ENCODE measurements around the gene CYB5A.

The CYB5A gene

DNA sequence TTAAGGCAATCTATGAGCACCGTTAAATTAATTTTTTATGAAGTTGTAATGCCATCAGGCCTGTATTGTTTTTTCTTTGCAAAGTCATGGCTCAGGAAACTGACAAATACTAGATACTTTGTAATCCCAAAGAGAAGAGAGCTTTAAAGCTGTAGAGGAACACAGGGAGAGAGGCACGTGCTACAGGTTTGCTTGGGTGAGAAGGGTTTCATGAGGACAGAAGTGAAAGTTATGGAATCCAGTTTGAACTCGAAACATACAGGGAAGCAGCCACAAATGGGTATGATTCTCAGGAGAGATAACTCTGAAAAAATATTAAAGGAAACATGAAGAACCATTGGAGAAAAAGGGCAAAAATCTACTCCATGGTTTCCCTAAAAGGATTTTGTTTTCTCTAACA is 49.8 kb downstream of the CYB5A start:
- DNase-seq (ENCODE audit: low read depth) = no peak
- H3K4me3 ChIP-seq (replicated peaks; ENCODE audit: low read depth, low read length) = no peak overlapping the region
- TF ChIP-seq, protein P1, sequence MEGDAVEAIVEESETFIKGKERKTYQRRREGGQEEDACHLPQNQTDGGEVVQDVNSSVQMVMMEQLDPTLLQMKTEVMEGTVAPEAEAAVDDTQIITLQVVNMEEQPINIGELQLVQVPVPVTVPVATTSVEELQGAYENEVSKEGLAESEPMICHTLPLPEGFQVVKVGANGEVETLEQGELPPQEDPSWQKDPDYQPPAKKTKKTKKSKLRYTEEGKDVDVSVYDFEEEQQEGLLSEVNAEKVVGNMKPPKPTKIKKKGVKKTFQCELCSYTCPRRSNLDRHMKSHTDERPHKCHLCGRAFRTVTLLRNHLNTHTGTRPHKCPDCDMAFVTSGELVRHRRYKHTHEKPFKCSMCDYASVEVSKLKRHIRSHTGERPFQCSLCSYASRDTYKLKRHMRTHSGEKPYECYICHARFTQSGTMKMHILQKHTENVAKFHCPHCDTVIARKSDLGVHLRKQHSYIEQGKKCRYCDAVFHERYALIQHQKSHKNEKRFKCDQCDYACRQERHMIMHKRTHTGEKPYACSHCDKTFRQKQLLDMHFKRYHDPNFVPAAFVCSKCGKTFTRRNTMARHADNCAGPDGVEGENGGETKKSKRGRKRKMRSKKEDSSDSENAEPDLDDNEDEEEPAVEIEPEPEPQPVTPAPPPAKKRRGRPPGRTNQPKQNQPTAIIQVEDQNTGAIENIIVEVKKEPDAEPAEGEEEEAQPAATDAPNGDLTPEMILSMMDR (IDR thresholded peaks at IDR 0.05; ENCODE audit: low read length, missing control alignments) = no peak

DNA sequence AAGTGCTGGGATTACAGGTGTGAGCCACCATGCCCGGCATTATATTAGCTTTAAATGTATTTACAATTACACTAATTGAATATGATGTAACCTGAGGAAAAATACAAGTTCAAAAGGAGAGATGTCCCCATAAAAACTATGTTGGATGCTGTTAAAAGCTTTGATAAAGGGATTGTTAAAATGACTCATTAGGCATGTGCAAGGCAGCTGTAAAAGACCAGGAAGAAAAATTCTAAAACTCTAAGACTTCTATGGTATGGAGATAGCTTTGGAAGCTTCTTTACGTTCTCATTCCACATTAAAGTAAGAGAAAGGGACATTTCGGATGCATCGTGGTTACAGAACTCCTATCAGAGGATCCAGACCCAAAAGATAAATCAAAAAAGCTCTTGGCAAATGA is 50.3 kb downstream of the CYB5A start:
- no peak overlapping the region for H3K4me3 ChIP-seq (replicated peaks; ENCODE audit: low read depth, low read length)
- TF ChIP-seq, protein P1 (IDR thresholded peaks at IDR 0.05; ENCODE audit: low read length, missing control alignments) = no peak
- no peak for DNase-seq (ENCODE audit: low read depth)

DNA sequence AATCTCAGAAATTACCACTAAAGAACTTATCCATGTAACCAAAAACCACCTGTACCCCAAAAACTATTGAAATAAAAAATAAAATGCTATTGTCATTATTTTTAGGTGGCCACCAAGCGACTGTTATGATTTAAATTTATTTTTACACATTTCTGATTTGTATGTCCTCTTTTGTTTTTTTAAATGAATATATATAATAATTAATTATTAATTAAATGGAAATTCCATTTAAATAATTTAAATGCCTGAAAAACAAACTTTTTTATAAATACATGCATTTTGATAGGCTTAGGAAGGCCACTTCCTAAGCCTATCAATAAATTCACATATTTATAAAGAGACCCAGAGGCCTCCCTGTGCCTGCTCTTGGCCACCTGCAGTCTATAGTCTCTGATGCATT is 52.2 kb downstream of the CYB5A start:
- H3K4me3 ChIP-seq (replicated peaks; ENCODE audit: low read depth, low read length) = no peak overlapping the region
- no peak for DNase-seq (ENCODE audit: low read depth)
- TF ChIP-seq, protein P1 (IDR thresholded peaks at IDR 0.05; ENCODE audit: low read length, missing control alignments) = no peak

DNA sequence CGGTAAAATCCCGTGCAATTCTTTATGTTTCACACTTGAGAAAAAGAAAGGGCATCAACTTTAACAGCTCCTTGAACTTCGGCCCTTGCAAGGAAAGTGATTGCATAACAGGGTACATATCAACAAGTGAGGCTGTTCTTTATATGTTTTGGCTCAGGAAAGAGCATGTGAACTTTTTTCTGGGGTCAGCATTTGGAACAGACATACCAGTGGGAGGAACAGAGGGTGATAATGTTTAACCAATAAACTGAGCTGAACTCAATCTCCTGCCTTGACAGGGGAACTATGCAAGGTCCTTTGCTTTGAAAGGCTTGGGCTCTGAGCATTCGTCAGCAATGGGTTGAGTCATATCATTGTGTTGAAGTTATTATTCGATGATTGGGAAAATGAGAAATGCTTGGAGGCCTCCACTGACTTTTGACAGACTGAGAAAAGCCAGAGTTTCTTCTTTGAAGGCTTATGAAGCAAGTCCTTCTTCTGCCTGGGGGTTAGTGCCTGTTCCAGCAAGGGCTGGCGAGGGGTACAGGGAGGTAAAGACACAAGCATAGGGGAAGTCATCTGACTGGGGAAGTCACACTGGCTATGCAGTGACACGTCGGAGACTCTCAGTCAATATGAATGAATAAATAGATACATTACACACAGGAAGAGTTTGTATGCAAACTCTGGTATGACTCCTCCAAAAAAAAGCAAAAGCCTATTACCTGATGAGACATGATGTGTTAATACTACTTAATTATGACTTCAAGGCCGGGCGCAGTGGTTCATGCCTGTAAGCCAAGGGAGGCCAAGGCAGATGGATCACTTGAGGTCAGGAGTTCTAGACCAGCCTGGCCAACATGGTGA is 57.2 kb downstream of the CYB5A start:
- H3K4me3 ChIP-seq (replicated peaks; ENCODE audit: low read depth, low read length) = no peak overlapping the region
- TF ChIP-seq, protein P1 (IDR thresholded peaks at IDR 0.05; ENCODE audit: low read length, missing control alignments) = no peak
- peak; percentile 98 for DNase-seq (ENCODE audit: low read depth)

DNA sequence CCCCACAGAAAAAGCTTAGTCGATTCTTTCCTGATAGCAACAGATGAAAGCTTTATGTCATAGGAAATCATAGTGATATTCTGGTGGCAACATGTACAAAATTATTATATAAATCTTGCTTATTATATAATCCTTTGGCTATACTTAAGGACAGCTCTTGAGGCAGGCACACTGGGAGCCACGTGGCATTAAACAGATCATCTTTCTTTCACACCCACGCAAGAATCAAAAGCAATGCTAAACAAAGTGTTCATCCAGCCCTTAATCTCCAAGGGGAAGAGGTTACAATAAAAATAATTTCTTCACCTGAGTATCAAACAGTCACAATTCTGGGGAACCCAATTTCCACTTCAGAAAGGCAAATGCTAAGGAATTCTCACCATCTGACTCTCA is 57.8 kb downstream of the CYB5A start:
- no peak overlapping the region for H3K4me3 ChIP-seq (replicated peaks; ENCODE audit: low read depth, low read length)
- DNase-seq (ENCODE audit: low read depth) = no peak
- TF ChIP-seq, protein P1 (IDR thresholded peaks at IDR 0.05; ENCODE audit: low read length, missing control alignments) = no peak

DNA sequence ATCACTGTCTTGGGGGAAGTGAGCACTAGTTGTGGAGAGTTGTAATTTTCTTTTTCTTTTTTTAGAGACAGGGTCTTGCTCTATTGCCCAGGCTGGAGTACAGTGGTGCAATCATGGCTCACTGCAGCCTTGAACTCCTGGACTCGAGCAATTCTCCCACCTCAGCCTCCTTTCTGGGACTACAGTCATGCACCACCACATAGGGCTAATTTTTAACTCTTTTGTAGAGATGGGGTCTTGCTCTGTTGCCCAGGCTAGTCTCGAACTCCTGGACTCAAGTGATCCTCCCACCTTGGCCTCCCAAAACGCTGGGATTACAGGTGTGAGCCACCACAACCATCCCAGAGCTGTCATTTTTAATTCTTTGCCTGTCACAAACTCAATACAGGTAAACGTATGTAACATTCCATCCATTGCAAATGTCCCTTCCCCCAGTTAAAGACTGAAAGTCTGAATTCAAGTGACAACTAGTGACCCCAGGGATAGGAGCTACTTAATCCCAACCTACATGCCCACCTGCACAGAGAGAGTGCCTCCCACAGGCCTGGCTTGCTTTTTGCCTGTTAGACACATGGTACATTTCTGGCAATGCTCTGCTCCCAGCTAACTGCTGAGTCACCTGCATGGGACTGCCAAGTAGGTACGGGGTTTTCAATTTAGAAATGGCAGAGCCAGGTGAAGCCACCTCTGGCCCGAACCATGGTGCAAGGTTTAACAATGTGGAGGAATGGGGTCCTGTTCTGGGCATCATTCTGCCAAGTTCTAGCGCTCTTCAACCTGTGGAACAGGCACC is 60.6 kb downstream of the CYB5A start:
- TF ChIP-seq, protein P1 (IDR thresholded peaks at IDR 0.05; ENCODE audit: low read length, missing control alignments) = no peak
- no peak for DNase-seq (ENCODE audit: low read depth)
- no peak overlapping the region for H3K4me3 ChIP-seq (replicated peaks; ENCODE audit: low read depth, low read length)

Data from fibroblast of pulmonary artery (primary cell).